ENCODE measurements around the gene LAMA4.

LAMA4 gene, protein sequence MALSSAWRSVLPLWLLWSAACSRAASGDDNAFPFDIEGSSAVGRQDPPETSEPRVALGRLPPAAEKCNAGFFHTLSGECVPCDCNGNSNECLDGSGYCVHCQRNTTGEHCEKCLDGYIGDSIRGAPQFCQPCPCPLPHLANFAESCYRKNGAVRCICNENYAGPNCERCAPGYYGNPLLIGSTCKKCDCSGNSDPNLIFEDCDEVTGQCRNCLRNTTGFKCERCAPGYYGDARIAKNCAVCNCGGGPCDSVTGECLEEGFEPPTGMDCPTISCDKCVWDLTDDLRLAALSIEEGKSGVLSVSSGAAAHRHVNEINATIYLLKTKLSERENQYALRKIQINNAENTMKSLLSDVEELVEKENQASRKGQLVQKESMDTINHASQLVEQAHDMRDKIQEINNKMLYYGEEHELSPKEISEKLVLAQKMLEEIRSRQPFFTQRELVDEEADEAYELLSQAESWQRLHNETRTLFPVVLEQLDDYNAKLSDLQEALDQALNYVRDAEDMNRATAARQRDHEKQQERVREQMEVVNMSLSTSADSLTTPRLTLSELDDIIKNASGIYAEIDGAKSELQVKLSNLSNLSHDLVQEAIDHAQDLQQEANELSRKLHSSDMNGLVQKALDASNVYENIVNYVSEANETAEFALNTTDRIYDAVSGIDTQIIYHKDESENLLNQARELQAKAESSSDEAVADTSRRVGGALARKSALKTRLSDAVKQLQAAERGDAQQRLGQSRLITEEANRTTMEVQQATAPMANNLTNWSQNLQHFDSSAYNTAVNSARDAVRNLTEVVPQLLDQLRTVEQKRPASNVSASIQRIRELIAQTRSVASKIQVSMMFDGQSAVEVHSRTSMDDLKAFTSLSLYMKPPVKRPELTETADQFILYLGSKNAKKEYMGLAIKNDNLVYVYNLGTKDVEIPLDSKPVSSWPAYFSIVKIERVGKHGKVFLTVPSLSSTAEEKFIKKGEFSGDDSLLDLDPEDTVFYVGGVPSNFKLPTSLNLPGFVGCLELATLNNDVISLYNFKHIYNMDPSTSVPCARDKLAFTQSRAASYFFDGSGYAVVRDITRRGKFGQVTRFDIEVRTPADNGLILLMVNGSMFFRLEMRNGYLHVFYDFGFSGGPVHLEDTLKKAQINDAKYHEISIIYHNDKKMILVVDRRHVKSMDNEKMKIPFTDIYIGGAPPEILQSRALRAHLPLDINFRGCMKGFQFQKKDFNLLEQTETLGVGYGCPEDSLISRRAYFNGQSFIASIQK (N-terminal part only)

DNA sequence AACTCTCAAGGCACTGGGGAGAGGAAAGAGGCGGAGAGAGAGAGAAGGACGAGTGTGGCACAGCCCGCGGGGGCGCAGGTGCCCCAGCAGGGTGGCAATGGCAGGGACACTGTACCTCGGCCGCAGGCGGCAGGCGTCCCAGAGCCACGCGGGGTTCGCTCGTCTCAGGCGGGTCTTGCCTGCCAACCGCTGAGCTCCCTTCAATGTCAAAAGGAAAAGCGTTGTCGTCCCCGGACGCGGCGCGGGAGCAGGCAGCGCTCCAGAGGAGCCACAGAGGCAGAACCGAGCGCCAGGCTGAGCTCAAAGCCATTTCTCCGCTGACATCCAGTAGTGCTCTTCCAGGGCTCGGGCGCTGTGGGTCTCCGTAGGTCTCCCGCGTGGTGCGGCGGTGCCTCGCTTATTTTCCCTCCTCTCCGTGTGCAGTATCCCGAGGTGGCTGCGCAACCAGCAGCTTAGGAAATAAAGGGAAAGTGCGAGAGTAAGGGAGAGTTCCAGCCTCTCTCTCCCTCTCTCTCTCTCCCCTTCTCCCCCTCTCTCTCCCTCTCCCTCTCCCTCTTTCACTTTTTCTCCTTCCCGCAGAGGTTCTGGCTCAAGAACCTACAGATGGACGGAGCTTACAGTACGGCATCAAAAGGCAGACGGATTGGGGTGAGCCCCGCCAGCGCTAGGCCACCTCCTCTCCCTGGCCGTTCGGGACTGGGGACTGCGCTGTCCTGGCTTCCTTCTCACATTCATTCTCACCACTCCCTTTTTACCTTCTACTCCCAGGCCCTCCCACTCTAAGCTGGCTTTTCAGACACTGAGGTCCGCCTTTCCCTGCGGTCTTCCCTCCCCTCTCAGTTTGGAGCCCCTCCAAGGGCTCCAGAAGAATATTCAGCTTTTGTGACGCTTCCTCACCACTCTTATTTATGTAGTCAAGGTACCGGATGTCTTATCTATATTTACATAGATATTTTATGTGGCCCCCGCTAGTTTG lies at the start of gene LAMA4:
LAMA4 (minus strand) TSS at position 727 of the 976 bp plus-strand sequence; CDS start at position 310, 417 bp downstream.
- DNase-seq (ENCODE audit: low read depth) = peak; percentile 52

DNA sequence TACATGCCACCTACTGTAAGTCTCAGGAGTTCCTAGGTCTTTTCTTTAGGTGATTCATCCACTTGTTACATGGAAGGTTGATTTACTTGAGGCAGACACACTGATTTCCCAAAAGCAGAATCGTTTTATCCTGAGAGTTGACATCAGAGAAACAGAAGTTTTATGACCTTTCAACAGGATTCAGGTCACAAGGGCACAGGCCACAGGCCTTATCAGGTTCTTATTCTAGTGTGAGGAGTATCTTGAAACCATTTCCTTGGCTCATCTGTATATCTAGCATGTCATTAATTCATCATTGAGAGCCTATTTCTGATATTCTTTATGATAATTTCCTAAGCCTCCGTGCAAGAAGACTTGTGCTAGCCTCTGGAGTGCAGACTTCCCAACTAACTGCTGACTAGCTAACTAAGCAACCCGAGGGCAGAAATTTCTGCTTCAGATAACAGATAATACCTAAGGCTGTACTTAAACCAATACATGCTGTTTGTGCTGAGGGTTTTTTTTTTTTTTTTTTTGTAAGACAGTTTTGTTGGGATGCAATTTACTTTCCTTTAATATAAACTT lies 47.9 kb upstream of the LAMA4 start:
- no peak for DNase-seq (ENCODE audit: low read depth)

DNA sequence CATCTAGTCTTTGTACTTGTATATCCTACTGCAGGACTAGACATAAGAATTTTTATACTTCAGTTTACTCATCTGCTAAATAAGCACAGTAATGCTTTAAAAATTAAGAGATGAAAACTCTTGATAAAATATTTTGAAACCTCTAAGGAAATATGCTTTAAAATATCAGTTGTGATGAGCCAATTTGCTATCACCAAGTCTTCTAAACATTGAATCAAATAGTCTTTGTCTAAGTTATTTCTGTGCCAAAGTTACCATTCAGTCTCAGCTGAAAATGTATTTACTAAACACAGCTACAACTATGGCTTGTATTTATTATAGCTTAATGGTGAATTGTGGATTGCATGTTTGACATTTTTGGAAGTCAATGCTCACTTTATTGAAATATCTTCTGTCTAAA lies 46.5 kb upstream of the LAMA4 start:
- DNase-seq (ENCODE audit: low read depth) = no peak

DNA sequence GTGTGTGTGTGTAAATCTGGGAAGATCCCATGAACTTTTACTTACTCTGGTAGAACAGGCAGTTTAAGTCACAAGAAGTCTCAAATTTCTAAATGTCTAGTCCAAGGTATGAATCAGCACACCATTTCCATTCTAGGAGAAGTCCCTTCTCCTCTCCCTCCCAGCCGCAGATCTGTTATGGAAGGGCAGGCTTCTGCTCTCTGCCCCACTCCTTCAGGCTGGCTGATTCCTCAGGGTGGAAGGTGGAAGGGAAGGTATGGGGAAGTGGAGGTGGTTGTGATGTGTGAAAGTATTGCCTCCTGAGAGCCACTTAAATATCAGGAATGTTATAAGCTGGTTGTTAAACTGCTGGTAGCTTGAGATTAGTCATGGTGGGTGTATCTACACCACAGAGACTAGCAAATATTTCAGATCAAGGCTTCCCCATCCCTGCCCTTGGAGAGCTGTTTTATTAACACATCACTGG lies 44.5 kb upstream of the LAMA4 start:
- DNase-seq (ENCODE audit: low read depth) = peak; percentile 80

- peak; percentile 83 for DNase-seq (ENCODE audit: low read depth)
Observed at GRCh38 chr6:112298021-112298745, 43.8 kb upstream of the LAMA4 start.

GRCh38 chr6:112296694-112297093 lies 42.3 kb upstream of the LAMA4 start:
- no peak for DNase-seq (ENCODE audit: low read depth)

DNA sequence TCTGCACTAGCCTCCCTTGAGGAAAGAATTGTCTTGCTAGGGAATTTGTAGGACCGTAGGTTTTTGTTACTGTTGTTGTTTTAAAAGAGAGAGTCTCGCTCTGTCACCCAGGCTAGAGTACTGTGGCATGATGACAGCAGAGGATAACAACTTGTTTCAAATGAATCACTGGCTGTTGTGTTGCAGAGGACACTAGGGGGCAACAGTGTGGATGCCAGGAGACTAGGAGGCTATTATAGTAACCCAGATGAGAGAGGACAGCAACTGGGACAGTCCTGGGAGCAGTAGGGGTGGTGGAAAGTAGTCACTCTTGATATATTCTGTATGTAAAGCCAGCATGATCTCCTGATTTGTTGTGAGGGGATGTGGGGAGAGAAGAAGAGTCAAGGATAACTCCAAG lies 41.8 kb upstream of the LAMA4 start:
- DNase-seq (ENCODE audit: low read depth) = peak; percentile 23

DNA sequence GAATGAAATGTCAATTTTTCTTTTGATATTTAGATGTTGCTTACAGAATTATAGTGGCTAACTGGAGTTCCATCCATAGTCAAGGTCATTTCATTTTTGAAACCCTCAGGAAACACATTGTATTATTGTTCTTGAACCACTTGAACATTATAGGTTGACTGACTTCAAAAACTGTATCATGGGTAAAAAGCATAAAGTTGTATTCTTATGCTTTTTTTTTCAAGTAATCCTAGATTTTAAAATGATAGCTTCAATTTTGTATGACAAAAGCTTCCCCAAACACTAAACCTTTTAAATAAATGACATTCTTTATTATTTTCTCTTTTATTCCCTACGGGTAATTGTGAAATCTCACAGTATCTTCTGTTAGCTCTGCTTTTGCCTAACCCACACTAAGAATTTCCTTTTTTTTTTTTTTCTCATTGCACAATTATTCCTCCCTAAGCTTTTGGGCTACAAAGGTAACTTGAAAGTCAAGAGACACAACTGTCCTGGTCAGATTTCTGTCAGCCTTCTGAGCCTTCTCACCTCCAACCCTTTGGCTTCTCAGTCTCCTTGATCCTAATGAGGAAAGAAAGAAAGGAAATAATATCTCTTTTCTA lies 36.9 kb upstream of the LAMA4 start:
- no peak for DNase-seq (ENCODE audit: low read depth)

GRCh38 chr6:112289038-112289566 lies 34.7 kb upstream of the LAMA4 start:
- DNase-seq (ENCODE audit: low read depth) = peak; percentile 69

GRCh38 chr6:112288475-112288874 lies 34.1 kb upstream of the LAMA4 start:
- no peak for DNase-seq (ENCODE audit: low read depth)

GRCh38 chr6:112287577-112288225 lies 33.3 kb upstream of the LAMA4 start:
- no peak for DNase-seq (ENCODE audit: low read depth)

GRCh38 chr6:112286500-112287144 lies 32.3 kb upstream of the LAMA4 start:
- no peak for DNase-seq (ENCODE audit: low read depth)

DNA sequence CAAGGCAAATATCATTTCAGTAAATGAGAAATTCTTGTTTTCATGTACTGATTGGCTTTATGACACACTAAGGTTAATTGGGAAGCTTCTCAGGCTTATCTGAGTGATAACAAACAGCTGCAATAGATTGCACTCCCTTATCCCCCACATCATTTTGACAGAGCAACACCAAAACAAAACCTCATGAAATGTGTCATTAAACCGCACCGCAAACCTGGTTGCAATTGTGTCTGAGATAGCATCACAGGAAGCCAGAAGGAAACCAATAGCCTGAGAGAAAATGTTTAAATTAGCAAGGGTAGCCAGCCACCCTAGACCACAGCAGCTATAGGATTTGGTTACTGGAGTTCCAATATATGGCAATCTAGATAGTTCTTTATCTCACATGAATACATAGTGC lies 31.6 kb upstream of the LAMA4 start:
- DNase-seq (ENCODE audit: low read depth) = no peak

DNA sequence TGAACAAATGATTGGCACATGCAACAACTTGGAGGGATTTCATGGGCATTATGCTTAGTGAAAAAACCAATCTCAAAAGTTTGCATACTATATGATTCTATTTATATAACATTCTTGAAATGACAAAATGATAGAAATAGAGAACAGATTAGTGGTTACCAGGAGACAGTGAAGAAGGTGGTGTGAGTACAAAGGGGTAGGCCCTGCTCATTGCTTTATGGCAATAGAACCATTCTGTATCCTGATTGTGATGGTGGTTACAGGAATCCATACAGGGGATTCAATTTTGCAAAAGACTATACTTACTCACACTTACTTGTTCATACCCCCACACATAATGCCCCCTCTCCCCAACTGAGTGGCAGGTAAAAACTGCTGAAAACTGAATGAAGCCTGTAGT lies 30.2 kb upstream of the LAMA4 start:
- DNase-seq (ENCODE audit: low read depth) = no peak

DNA sequence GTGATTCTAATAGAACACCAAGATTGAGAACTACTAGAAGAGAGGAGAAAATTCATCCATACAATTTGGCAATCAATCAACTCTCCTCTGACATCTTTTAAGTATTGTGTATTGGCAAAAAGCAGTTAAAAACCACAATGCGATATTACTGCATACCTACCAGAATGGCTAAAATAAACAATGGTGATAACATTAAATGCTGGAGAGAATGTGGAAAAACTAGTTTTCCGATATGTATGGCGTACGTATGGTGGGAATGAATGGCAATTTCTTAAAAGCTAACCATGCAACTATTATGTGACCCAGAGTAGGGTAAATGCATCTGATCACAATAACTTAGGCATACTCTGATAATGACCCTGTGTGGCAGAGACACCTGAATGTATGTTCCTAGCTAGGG lies 29.3 kb upstream of the LAMA4 start:
- DNase-seq (ENCODE audit: low read depth) = no peak

DNA sequence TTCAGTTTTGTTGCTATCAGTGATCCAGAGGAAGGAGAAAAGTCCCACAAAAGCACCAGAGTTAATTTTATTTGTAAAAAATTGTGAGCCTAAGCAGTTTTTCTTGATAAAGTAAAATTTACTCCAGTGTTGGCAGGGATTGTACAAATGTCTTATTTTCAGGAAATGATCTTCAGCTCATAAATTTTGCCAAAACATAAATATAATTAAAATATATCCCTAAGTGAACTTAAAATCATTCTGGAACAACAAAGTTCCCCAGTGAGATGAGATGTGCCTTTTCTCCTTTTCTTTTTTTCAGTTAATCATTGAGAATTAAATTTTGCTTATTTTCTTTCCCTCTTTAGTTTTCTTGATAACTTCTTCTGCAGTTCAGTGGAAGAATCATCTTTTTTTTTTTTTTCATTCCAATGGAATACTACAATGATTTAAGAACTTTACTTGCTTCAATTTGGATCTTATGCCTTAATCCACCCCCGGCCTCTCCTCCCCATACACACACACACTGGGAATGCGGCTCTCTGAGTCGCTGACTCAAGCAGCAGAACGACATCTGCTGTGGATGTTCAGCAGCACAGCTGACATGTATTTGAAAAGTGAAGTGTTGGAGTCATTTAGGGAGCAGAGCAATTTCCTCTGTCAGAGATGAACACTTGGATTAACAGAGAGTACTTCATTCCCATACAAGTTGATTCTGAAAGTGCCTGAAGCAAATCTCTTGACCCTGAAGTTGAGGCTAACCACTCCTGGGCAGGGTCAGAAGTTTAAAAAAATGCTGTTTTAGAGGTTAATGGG lies 27.7 kb upstream of the LAMA4 start:
- peak; percentile 80 for DNase-seq (ENCODE audit: low read depth)

Measured in amniotic epithelial cell (primary cell).